BE2C (cell line): Measurements from ENCODE around the gene XRCC1.
A peak's percentile ranks its signal among the peaks of the same experiment; 100 is the strongest.
"Not testable (repeated sequence)": the region's sequence is repeated elsewhere in the genome, so short reads cannot be mapped to it uniquely, and the experiment has no call there.

Experiments
- DNase-seq: peaks from one replicate; pipeline ENCODE4 v3.0.0-alpha.2; 2020
- H3K27me3 ChIP-seq: fragments of 250-450 bp; sonication (Bioruptor Pico); 2 replicates; pipeline ENCODE4 v1.5.1; 2020; ENCODE audit warnings: mild to moderate bottlenecking
- H3K36me3 ChIP-seq: fragments of 250-450 bp; sonication (Bioruptor Pico); 2 replicates; pipeline ENCODE4 v1.5.1; 2020; ENCODE audit warnings: mild to moderate bottlenecking
- H3K4me1 ChIP-seq: fragments of 250-450 bp; sonication (Bioruptor Pico); 2 replicates; pipeline ENCODE4 v1.5.1; 2020
- H3K4me3 ChIP-seq: 2 replicates; pipeline ENCODE4 v1.5.1; 2011; ENCODE audit warnings: low read depth, low read length
- H3K9me3 ChIP-seq: fragments of 250-450 bp; sonication (Bioruptor Pico); 2 replicates; pipeline ENCODE4 v1.5.1; 2020
- TF ChIP-seq, protein P1 (sequence below): IDR thresholded peaks from 2 replicates; pipeline ENCODE4 v1.5.1; 2012; ENCODE audit warnings: mild to moderate bottlenecking, low read depth, low read length

Gene XRCC1

DNA sequence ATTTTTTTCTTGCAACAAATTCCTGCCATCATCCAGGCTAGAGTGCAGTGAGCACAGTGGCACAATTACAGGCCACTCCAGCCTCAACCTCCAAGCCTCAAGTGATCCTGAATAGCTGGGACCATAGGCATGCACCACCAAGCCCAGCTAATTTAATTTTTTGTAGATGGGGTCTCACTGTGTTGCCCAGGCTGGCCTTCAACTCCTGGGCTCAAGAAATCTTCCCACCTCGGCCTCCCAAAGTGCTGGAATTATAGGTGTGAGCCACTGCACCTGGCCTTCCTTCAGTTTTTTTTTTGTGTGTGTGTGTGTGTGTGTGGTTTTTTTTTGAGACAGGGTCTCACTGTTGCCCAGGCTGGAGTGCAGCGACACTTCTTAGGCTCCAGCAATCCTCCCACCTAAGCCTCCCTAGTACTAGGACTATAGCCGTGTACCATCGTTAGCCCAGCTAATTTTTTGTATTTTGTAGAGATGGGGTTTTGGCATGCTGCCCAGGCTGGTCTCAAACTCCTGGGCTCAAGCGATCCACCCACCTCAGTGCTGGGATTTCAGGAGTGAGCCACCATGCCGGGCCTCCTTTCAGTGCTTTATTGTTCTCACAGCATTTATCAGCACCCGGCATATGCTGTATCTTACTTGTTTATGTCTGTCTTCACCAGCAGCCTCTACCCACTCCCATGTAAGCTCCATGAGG is 30.7 kb upstream of the XRCC1 start:
- no peak overlapping the region for H3K4me3 ChIP-seq
- TF ChIP-seq, protein P1, sequence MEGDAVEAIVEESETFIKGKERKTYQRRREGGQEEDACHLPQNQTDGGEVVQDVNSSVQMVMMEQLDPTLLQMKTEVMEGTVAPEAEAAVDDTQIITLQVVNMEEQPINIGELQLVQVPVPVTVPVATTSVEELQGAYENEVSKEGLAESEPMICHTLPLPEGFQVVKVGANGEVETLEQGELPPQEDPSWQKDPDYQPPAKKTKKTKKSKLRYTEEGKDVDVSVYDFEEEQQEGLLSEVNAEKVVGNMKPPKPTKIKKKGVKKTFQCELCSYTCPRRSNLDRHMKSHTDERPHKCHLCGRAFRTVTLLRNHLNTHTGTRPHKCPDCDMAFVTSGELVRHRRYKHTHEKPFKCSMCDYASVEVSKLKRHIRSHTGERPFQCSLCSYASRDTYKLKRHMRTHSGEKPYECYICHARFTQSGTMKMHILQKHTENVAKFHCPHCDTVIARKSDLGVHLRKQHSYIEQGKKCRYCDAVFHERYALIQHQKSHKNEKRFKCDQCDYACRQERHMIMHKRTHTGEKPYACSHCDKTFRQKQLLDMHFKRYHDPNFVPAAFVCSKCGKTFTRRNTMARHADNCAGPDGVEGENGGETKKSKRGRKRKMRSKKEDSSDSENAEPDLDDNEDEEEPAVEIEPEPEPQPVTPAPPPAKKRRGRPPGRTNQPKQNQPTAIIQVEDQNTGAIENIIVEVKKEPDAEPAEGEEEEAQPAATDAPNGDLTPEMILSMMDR, result no peak
- no peaks in the 10 kb centered on the region for H3K9me3 ChIP-seq
- H3K36me3 ChIP-seq, result peaks cover 25% of the 10 kb centered on the region
- no peak for DNase-seq
- no peaks in the 10 kb centered on the region for H3K4me1 ChIP-seq
- H3K27me3 ChIP-seq, result no peaks in the 10 kb centered on the region

DNA sequence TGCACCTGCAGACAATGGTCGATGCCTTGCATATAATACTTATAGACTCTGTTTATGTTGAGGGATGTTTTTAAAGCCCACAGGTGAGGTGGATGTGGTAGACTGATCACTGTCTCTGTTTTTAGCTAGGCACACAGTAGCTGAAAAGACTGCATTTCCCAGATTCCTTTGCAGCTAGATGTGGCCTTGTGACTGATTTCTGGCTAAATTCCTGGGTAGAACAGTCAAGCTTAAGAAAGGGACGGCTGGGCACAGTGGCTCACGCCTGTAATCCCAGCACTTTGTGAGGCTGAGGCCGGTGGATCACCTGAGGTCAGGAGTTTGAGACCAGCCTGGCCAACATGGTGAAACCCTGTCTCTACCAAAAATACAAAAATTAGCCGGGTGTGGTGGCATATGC is 25.0 kb upstream of the XRCC1 start:
- H3K4me1 ChIP-seq, DNase-seq, H3K27me3 ChIP-seq, H3K9me3 ChIP-seq, H3K4me3 ChIP-seq: not testable (repeated sequence)
- peaks cover 10% of the 10 kb centered on the region; the same call in 1 of the 2 replicates for H3K36me3 ChIP-seq

DNA sequence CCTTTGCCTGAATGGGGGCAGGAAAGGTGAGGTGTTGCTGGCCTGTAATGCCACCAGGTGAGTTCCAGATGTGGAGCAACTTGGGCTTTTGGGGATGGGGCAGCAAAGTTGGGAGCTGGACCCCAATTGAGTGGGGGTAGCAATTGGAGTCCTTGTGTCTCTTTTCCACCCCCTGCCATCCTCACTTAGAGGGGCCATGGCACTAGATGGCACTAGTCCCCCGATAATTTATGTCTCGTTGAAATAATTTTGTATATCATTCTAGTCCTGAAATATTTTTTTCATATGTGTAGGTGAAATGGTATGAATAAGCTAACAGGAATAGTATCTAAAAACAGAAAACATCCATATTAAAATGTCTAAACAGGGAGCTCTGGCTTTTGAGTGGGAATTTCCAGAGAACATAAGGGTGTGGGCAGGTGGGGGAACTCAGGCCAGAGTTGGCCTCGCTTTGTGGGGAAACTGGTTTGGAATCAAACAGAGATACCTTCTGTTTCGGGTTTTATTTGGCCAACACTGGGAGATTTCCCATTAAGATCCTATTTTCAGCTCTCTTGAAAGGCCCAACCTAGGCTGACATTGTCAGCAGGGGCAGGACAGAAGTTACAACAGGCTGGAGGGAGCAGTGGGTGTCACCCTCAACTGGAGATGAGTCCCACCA is 24.4 kb upstream of the XRCC1 start:
- Histone ChIP-seq H3K27me3 (no peaks in the 10 kb centered on the region), H3K4me1 (no peaks in the 10 kb centered on the region), H3K36me3 (peaks cover 10% of the 10 kb centered on the region; the same call in 1 of the 2 replicates), H3K9me3 (no peaks in the 10 kb centered on the region), H3K4me3 (no peak overlapping the region)
- DNase-seq, result no peak
- TF ChIP-seq, protein P1, result no peak

DNA sequence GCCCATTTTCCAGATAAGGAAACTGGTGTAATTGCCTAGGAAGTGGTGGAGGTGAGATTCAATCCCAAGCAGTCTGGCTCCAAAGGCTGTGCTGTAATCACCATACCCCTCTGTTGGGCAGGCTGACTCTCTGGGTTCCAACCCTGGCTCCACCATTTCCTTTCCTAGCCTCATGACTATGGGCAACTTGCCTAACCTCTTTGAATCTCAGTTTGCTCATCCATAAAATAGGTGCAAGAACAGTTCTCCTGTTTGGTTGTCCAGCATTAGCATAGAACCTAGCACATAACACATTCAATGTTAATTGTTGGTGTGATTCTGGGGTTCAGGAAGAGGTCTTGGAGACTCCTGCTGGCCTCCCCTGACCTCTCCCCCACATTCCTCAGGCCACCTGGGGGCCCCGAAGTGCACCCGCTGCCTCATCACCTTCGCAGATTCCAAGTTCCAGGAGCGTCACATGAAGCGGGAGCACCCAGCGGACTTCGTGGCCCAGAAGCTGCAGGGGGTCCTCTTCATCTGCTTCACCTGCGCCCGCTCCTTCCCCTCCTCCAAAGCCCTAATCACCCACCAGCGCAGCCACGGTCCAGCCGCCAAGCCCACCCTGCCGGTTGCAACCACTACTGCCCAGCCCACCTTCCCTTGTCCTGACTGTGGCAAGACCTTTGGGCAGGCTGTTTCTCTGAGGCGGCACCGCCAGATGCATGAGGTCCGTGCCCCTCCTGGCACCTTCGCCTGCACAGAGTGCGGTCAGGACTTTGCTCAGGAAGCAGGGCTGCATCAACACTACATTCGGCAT is 23.3 kb upstream of the XRCC1 start:
- no peaks in the 10 kb centered on the region for H3K9me3 ChIP-seq
- no peaks in the 10 kb centered on the region for H3K27me3 ChIP-seq
- TF ChIP-seq, protein P1, result no peak
- DNase-seq, result no peak
- peaks cover 13% of the 10 kb centered on the region; the same call in 1 of the 2 replicates for H3K36me3 ChIP-seq
- H3K4me1 ChIP-seq, result no peaks in the 10 kb centered on the region
- no peak overlapping the region for H3K4me3 ChIP-seq

DNA sequence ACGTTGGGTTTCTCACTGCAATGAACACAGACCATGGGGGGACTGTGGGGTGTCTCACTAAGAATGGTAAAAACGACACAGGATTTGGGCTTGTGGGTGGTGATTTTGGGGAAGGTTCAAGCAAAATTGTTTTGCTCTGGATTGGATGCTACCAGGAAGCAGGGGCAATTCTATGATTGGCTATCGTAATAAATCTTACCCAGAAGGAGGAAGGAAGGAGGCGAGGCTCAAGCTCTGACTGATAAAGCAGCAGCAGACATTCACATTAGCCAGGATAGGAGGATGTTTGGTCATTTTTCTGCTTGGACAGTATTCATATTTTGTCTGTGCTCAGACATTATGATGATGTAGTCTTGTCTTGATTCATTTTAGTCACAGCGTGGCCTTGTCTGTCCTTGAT is 22.5 kb upstream of the XRCC1 start:
- TF ChIP-seq, protein P1, result no peak
- Histone ChIP-seq H3K27me3 (no peaks in the 10 kb centered on the region), H3K36me3 (peaks cover 11% of the 10 kb centered on the region; the same call in 1 of the 2 replicates), H3K4me3 (peak overlapping the region; percentile 70), H3K4me1 (no peaks in the 10 kb centered on the region), H3K9me3 (no peaks in the 10 kb centered on the region)
- no peak for DNase-seq

DNA sequence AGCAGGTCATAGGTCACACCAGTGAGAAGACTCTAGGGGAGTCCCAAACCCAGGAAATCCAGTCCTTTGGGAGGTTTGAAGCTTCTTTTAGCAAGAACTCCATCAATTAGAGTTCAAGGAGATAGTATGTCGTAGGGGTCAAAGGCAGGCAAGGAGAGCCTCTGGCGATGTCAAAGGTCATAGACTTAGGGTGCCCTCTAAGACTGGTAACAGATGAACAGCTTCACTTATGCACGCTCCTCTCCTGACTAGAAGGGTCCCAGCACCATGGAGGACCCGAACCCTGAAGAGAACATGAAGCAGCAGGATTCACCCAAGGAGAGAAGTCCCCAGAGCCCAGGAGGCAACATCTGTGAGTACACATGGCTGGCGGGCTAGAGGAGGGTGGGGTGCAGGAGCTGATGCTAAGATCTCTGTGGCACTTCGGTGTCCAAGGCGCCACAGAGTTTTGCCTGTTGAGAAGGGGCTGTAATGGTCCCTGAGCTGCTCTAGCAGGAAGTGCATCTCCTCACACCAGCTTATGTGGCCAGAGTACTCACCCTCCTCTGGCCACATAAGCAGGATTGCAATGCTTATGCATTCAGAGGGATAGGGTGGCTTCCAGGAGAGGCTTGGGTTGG is 21.6 kb upstream of the XRCC1 start:
- peaks cover 13% of the 10 kb centered on the region; the same call in 1 of the 2 replicates for H3K36me3 ChIP-seq
- TF ChIP-seq, protein P1, result no peak
- no peaks in the 10 kb centered on the region for H3K27me3 ChIP-seq
- H3K4me3 ChIP-seq, result peak overlapping the region; percentile 70
- H3K4me1 ChIP-seq, result no peaks in the 10 kb centered on the region
- no peaks in the 10 kb centered on the region for H3K9me3 ChIP-seq
- no peak for DNase-seq
